ENCODE data around the gene ADCY5.

GRCh38 chr3:123365450-123366143 is 83.3 kb downstream of the ADCY5 start:
- TF ChIP-seq CTCF (IDR thresholded peaks at IDR 0.05; ENCODE audit: poor library complexity), result peak; percentile 25
- TF ChIP-seq EZH2 (IDR thresholded peaks at IDR 0.05; ENCODE audit: borderline replicate concordance), result no peak
